Hepatocyte (in vitro differentiated cells): Measurements from ENCODE around the gene FBXO38.

Source experiments
- EZH2 ChIP-seq: fragments of 200-600 bp; sonication (generic); IDR thresholded peaks from 2 replicates; pipeline ENCODE4 v1.6.1; 2016; ENCODE audit warnings: antibody characterized with exemption, mild to moderate bottlenecking, borderline replicate concordance
- TF ChIP-seq, protein P1 (sequence below): fragments of 200-600 bp; sonication (generic); IDR thresholded peaks from 2 replicates; pipeline ENCODE4 v1.5.1; 2016; ENCODE audit warnings: antibody characterized with exemption, mild to moderate bottlenecking; ENCODE audit not compliant: poor library complexity

DNA sequence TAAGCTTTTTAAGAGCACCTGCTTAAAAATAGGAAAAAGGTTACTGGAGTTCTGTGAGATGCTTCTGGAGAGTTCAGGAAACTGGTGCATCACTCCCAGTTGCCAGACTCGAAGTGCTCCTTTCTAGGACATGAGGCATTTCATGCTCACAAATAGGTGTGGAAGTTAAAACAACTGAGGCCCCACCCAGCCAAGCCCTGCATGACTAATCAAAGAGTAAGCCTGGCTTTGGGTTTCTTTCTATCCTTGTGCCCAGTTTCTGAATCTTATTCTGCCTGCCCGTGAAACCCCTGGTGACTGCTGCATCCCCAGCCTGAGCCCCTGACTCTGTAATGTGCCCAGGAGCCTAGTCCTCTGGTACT is 40.7 kb upstream of the FBXO38 start:
- TF ChIP-seq, protein P1, sequence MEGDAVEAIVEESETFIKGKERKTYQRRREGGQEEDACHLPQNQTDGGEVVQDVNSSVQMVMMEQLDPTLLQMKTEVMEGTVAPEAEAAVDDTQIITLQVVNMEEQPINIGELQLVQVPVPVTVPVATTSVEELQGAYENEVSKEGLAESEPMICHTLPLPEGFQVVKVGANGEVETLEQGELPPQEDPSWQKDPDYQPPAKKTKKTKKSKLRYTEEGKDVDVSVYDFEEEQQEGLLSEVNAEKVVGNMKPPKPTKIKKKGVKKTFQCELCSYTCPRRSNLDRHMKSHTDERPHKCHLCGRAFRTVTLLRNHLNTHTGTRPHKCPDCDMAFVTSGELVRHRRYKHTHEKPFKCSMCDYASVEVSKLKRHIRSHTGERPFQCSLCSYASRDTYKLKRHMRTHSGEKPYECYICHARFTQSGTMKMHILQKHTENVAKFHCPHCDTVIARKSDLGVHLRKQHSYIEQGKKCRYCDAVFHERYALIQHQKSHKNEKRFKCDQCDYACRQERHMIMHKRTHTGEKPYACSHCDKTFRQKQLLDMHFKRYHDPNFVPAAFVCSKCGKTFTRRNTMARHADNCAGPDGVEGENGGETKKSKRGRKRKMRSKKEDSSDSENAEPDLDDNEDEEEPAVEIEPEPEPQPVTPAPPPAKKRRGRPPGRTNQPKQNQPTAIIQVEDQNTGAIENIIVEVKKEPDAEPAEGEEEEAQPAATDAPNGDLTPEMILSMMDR, result no peak
- TF ChIP-seq EZH2, result no peak
